SK-N-DZ (cell line): Measurements from ENCODE around the gene USP19.

Source experiments
- DNase-seq: peaks from one replicate; pipeline ENCODE4 v3.0.0-alpha.2; 2015; ENCODE audit warnings: low spot score

The USP19 gene

GRCh38 chr3:49134471-49135265, 14.0 kb upstream of the USP19 start:
- no peak for DNase-seq

GRCh38 chr3:49133226-49133951, 12.8 kb upstream of the USP19 start:
- DNase-seq: peak; percentile 78

- peak; percentile 54 for DNase-seq
Observed at GRCh38 chr3:49132437-49133225, 12.0 kb upstream of the USP19 start, which contains the start of gene LAMB2. Gene LAMB2 (minus strand): TSS chr3:49133050. CDS start chr3:49132867, 183 bp downstream.

- no peak for DNase-seq
Observed at GRCh38 chr3:49132073-49132436, 11.4 kb upstream of the USP19 start.

GRCh38 chr3:49131576-49131975, 11.0 kb upstream of the USP19 start:
- DNase-seq: no peak

GRCh38 chr3:49131040-49131439, 10.4 kb upstream of the USP19 start:
- DNase-seq: no peak

- DNase-seq: no peak
Observed at GRCh38 chr3:49124991-49125670, 4.5 kb upstream of the USP19 start.

GRCh38 chr3:49124203-49124602, 3.6 kb upstream of the USP19 start:
- DNase-seq: no peak

- DNase-seq: no peak
Observed at GRCh38 chr3:49123687-49124086, 3.1 kb upstream of the USP19 start.

GRCh38 chr3:49122886-49123545, 2.4 kb upstream of the USP19 start:
- no peak for DNase-seq

- DNase-seq: no peak
Observed at GRCh38 chr3:49122451-49122850, 1.8 kb upstream of the USP19 start.

- DNase-seq: no peak
Observed at GRCh38 chr3:49122022-49122421, 1.4 kb upstream of the USP19 start.

- no peak for DNase-seq
Observed at GRCh38 chr3:49121132-49121736, 611 bp upstream of the USP19 start.

GRCh38 chr3:49120096-49120437, 556 bp downstream of the USP19 start:
- DNase-seq: no peak

GRCh38 chr3:49119439-49119838, 1.2 kb downstream of the USP19 start:
- DNase-seq: no peak

GRCh38 chr3:49119036-49119435, 1.6 kb downstream of the USP19 start:
- DNase-seq: no peak

GRCh38 chr3:49112262-49112661, 8.4 kb downstream of the USP19 start:
- no peak for DNase-seq

GRCh38 chr3:49111347-49111746, 9.3 kb downstream of the USP19 start:
- no peak for DNase-seq

GRCh38 chr3:49110780-49111179, 9.8 kb downstream of the USP19 start:
- no peak for DNase-seq

GRCh38 chr3:49108346-49108745, 12.3 kb downstream of the USP19 start:
- DNase-seq: no peak
